GM18858 (cell line): ENCODE measurements around the gene PTPRJ.
A peak's percentile ranks its signal among the peaks of the same experiment; 100 is the strongest.

Source experiments
- ATAC-seq: cut with Tn5 transposase; IDR thresholded peaks from one replicate; pipeline ENCODE4 v1.9.1; 2021; ENCODE audit not compliant: unreplicated experiment

The PTPRJ gene

GRCh38 chr11:48141475-48142122 is 161.2 kb downstream of the PTPRJ start:
- ATAC-seq: no peak

- no peak for ATAC-seq
Measured at GRCh38 chr11:48142889-48143288, 162.5 kb downstream of the PTPRJ start.

GRCh38 chr11:48148749-48149148 is 168.4 kb downstream of the PTPRJ start:
- ATAC-seq: no peak

- ATAC-seq: no peak
Measured at GRCh38 chr11:48150213-48150612, 169.9 kb downstream of the PTPRJ start.

GRCh38 chr11:48154151-48154550 is 173.8 kb downstream of the PTPRJ start:
- no peak for ATAC-seq

- ATAC-seq: no peak
Measured at GRCh38 chr11:48161951-48162884, 181.9 kb downstream of the PTPRJ start.

- ATAC-seq: no peak
Measured at GRCh38 chr11:48162885-48163268, 182.5 kb downstream of the PTPRJ start.

GRCh38 chr11:48163360-48164100 is 183.2 kb downstream of the PTPRJ start:
- ATAC-seq: no peak

- ATAC-seq: no peak
Measured at GRCh38 chr11:48164836-48165235, 184.5 kb downstream of the PTPRJ start.

- ATAC-seq: no peak
Measured at GRCh38 chr11:48165426-48165825, 185.1 kb downstream of the PTPRJ start.

- no peak for ATAC-seq
Measured at GRCh38 chr11:48167380-48167779, 187.0 kb downstream of the PTPRJ start.

- no peak for ATAC-seq
Measured at GRCh38 chr11:48168815-48169214, 188.5 kb downstream of the PTPRJ start.

- ATAC-seq: no peak
Measured at GRCh38 chr11:48169259-48169658, 188.9 kb downstream of the PTPRJ start.

GRCh38 chr11:48169717-48170116 is 189.4 kb downstream of the PTPRJ start:
- no peak for ATAC-seq

GRCh38 chr11:48170241-48171233 is 190.2 kb downstream of the PTPRJ start:
- no peak for ATAC-seq

- peak; percentile 56 for ATAC-seq
Measured at GRCh38 chr11:48172818-48173609, 192.7 kb downstream of the PTPRJ start.

- no peak for ATAC-seq
Measured at GRCh38 chr11:48177661-48178060, 197.3 kb downstream of the PTPRJ start.

GRCh38 chr11:48180627-48181026 is 200.3 kb downstream of the PTPRJ start:
- ATAC-seq: no peak

- no peak for ATAC-seq
Measured at GRCh38 chr11:48182860-48183526, 202.6 kb downstream of the PTPRJ start.
